Fibroblast of skin of back (primary cell): ENCODE measurements around the gene GJB6. TPM values are rescaled to one million over a fixed set of nuclear protein-coding genes. Genes with fewer than 3 reads are reported as not detected.
"Not testable (repeated sequence)": the region's sequence is repeated elsewhere in the genome, so short reads cannot be mapped to it uniquely, and the experiment has no call there.

Source experiments
- DNase-seq: peaks from one replicate; pipeline ENCODE4 v3.0.0-alpha.2; 2013
- polyA plus RNA-seq, 2 experiments: library from polyadenylated mRNA; unstranded; fragments of 120-200 nt; gene quantifications; one replicate each; pipeline ENCODE4 v1.2.1, GENCODE V29; 2013; ENCODE audit not compliant: insufficient read length in 2 of 2

The GJB6 gene
- not detected for polyA plus RNA-seq (2013, experiment 1 of 2; ENCODE audit: insufficient read length)
- not detected for polyA plus RNA-seq (2013, experiment 2 of 2; ENCODE audit: insufficient read length)

- DNase-seq = no peak
These were observed at the start of gene GJB6 for GRCh38 chr13:20231839-20232555. GJB6 (minus strand) TSS chr13:20232319; CDS start chr13:20223480, 8,839 bp downstream.

GRCh38 chr13:20276901-20277300, 44.8 kb upstream of the GJB6 start:
- DNase-seq = not testable (repeated sequence)

GRCh38 chr13:20274466-20274865, 42.3 kb upstream of the GJB6 start:
- no peak for DNase-seq

GRCh38 chr13:20272588-20273171, 40.6 kb upstream of the GJB6 start:
- no peak for DNase-seq

- DNase-seq = no peak
These were observed 40.0 kb upstream of the GJB6 start for GRCh38 chr13:20272104-20272503.

GRCh38 chr13:20271441-20271840, 39.3 kb upstream of the GJB6 start:
- no peak for DNase-seq

- peak; percentile 8 for DNase-seq
These were observed 38.2 kb upstream of the GJB6 start for GRCh38 chr13:20270163-20270865.

- no peak for DNase-seq
These were observed 32.3 kb upstream of the GJB6 start for GRCh38 chr13:20264271-20265018.

- DNase-seq = no peak
These were observed 31.4 kb upstream of the GJB6 start for GRCh38 chr13:20263393-20264044.

- DNase-seq = no peak
These were observed 26.8 kb upstream of the GJB6 start for GRCh38 chr13:20258963-20259288.

GRCh38 chr13:20258208-20258962, 26.3 kb upstream of the GJB6 start:
- no peak for DNase-seq

- DNase-seq = no peak
These were observed 22.0 kb upstream of the GJB6 start for GRCh38 chr13:20254076-20254475.

GRCh38 chr13:20249913-20250312, 17.8 kb upstream of the GJB6 start:
- DNase-seq = no peak

- no peak for DNase-seq
These were observed 15.8 kb upstream of the GJB6 start for GRCh38 chr13:20247963-20248362.

- DNase-seq = no peak
These were observed 15.3 kb upstream of the GJB6 start for GRCh38 chr13:20247403-20247802.

GRCh38 chr13:20241593-20241992, 9.5 kb upstream of the GJB6 start:
- DNase-seq = no peak

GRCh38 chr13:20239748-20240147, 7.6 kb upstream of the GJB6 start:
- DNase-seq = no peak

GRCh38 chr13:20232556-20233277, 598 bp upstream of the GJB6 start:
- no peak for DNase-seq

GRCh38 chr13:20230913-20231838, 943 bp downstream of the GJB6 start:
- DNase-seq = no peak

- no peak for DNase-seq
These were observed 4.4 kb downstream of the GJB6 start for GRCh38 chr13:20227730-20228129.
